RWPE1 (cell line): ENCODE measurements around the gene SNCB.

Source experiments
- CTCF ChIA-PET: fragments of 350-600 bp; sonication (Branson Sonifier 250); formaldehyde crosslinking; extraction: SDS; loops from one replicate; lab custom pipeline; 2021; lab: Yijun Ruan, JAX
- POLR2A ChIA-PET: fragments of 400-600 bp; formaldehyde crosslinking; extraction: SDS; loops from one replicate; lab custom pipeline; 2020; ENCODE audit warnings: antibody characterized with exemption; ENCODE audit not compliant: low non-redundant PET; lab: Yijun Ruan, JAX
- DNase-seq: peaks from one replicate; pipeline ENCODE4 v3.0.0; 2012; ENCODE audit warnings: low spot score
- H3K27ac ChIP-seq: fragments of 450-650 bp; 2 replicates; pipeline ENCODE4 v1.5.1; 2017
- TF ChIP-seq, protein P1 (sequence below): fragments of 450-650 bp; conservative IDR thresholded peaks from 2 replicates; pipeline ENCODE4 v1.5.1; 2017; ENCODE audit warnings: low read depth, mild to moderate bottlenecking

The SNCB gene

GRCh38 chr5:176658817-176659511, 28.6 kb upstream of the SNCB start:
- TF ChIP-seq, protein P1, sequence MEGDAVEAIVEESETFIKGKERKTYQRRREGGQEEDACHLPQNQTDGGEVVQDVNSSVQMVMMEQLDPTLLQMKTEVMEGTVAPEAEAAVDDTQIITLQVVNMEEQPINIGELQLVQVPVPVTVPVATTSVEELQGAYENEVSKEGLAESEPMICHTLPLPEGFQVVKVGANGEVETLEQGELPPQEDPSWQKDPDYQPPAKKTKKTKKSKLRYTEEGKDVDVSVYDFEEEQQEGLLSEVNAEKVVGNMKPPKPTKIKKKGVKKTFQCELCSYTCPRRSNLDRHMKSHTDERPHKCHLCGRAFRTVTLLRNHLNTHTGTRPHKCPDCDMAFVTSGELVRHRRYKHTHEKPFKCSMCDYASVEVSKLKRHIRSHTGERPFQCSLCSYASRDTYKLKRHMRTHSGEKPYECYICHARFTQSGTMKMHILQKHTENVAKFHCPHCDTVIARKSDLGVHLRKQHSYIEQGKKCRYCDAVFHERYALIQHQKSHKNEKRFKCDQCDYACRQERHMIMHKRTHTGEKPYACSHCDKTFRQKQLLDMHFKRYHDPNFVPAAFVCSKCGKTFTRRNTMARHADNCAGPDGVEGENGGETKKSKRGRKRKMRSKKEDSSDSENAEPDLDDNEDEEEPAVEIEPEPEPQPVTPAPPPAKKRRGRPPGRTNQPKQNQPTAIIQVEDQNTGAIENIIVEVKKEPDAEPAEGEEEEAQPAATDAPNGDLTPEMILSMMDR: no peak
- ChIA-PET CTCF (interaction anchor here (0.6 to 3.1 kb wide), 18 partner anchors 10 to 454 kb away, joined by 3 to 18 read pairs (median 4); no protein-coding TSS in a partner anchor), POLR2A (no interaction called here)
- H3K27ac ChIP-seq: peak overlapping the region; percentile 9
- DNase-seq: no peak

GRCh38 chr5:176658007-176658599, 27.8 kb upstream of the SNCB start:
- CTCF ChIA-PET: interaction anchor here (0.5 to 1.9 kb wide), 29 partner anchors 10 to 523 kb away, joined by 3 to 13 read pairs (median 4); no protein-coding TSS in a partner anchor
- TF ChIP-seq, protein P1: peak; percentile 97
- DNase-seq: peak; percentile 73
- H3K27ac ChIP-seq: peak overlapping the region; percentile 9
- POLR2A ChIA-PET: no interaction called here

DNA sequence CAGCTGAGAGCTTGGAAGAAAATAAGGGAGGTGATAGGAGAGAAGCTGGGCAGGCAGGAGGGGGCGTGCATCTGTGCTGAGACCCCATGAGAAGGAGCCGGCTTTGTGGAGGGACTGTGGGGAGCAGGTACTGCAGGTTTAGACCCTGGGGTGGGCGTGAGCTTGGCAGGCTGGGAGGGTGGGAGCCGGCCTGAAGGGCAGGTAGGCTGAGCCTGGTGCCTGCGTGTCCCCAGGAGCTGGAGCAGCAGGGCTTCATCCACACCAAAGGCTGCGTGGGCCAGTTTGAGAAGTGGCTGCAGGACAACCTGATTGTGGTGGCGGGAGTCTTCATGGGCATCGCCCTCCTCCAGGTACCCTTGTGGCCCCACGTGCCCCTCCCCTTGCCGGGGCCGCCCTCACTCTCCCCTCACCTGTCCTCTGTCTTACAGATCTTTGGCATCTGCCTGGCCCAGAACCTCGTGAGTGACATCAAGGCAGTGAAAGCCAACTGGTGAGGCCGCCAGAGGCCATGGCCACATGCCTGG, 26.2 kb upstream of the SNCB start:
- TF ChIP-seq, protein P1: no peak
- CTCF ChIA-PET: interaction anchor here (1.8 kb wide), 1 partner anchor 8 kb away, joined by 8 read pairs; no protein-coding TSS in a partner anchor
- DNase-seq: no peak

GRCh38 chr5:176654856-176655255, 24.5 kb upstream of the SNCB start:
- POLR2A ChIA-PET: no interaction called here
- DNase-seq: no peak
- TF ChIP-seq, protein P1: no peak
- CTCF ChIA-PET: no interaction called here
- H3K27ac ChIP-seq: no peak overlapping the region

More for the DNA sequence above, 26.2 kb upstream of the SNCB start:
- no peak overlapping the region for H3K27ac ChIP-seq
- POLR2A ChIA-PET: no interaction called here

DNA sequence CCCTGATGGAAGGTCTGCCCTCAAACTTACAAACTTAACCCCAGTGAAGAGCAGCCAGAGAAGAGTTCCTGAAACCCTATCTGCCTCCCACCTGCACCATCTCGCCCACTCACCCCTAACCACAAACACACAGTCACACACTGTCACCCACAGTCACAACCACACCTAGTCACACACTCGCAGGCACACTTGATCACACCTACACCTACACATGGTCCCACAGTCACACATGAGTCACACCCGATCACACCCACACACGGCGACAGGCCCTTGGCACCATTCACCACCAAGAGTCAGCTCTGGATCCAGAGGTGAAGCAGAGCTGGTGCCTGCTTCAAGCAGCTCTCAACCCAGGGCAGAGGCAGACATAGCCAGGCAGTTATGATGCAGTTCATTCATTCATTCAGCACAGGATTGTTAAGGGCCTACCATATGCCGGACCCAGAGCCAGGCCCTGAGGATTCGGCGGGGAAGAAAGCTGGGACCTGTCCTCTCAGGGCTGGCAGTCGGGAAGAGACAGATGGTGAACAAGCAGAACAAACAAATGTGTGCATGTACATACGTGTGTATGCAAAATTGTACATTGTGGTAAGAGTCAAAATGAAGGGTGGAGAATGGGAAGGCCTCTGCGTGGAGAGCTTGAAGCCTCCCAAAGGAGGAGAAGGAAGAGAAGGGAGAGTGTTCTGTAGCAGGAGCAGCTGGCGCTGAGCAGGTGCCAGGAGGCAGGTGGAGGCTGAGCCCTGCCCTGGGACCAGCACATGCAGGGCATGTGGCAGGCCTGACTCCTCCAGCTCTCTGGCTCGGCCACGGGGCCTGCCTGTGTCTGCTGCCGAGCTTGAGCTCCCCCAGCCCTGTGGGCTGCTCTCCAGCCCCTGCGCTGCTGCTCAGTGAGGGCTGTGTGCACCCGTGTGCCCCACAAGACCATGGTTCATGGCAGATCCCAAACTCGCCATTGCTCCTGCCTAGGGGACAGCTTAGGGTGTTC, 23.4 kb upstream of the SNCB start:
- peak overlapping the region; percentile 50 for H3K27ac ChIP-seq
- ChIA-PET CTCF (interaction anchor here (0.6 to 0.8 kb wide), 2 partner anchors 243 to 366 kb away, joined by 6 to 7 read pairs; no protein-coding TSS in a partner anchor), POLR2A (no interaction called here)
- TF ChIP-seq, protein P1: no peak
- DNase-seq: no peak

GRCh38 chr5:176652136-176652535, 21.8 kb upstream of the SNCB start:
- CTCF ChIA-PET: interaction anchor here (1.0 to 6.3 kb wide), 5 partner anchors 9 to 460 kb away, joined by 3 to 31 read pairs (median 3); no protein-coding TSS in a partner anchor

More at GRCh38 chr5:176652136-176652535, 21.8 kb upstream of the SNCB start:
- TF ChIP-seq, protein P1: no peak
- DNase-seq: peak; percentile 43
- 0 out of 2 replicates have a peak overlapping the region, but pooled peaks have one; percentile 4 for H3K27ac ChIP-seq
- POLR2A ChIA-PET: no interaction called here
